Sigmoid colon (tissue), 7 donors: ENCODE data around the gene SMYD3. TPM values are rescaled to one million over a fixed set of nuclear protein-coding genes. Genes with fewer than 3 reads are reported as not detected.

Experiments
- DNase-seq: peaks from one replicate; pipeline ENCODE4 v3.0.0-alpha.2; 2019
- H3K27ac ChIP-seq, 4 donors: fragments of 200-600 bp; sonication (generic); one replicate each; pipeline ENCODE4 v1.5.1; 2016 to 2019; ENCODE audit warnings: mild to moderate bottlenecking in 1 of 4
- H3K27me3 ChIP-seq, 3 donors: fragments of 200-600 bp; sonication (generic); one replicate each; pipeline ENCODE4 v1.5.1; 2019; ENCODE audit warnings: mild to moderate bottlenecking in 1 of 3
- H3K36me3 ChIP-seq, 4 donors: fragments of 200-600 bp; sonication (generic); one replicate each; pipeline ENCODE4 v1.5.1; 2016 to 2019
- H3K4me1 ChIP-seq, 4 donors: fragments of 200-600 bp; sonication (generic); one replicate each; pipeline ENCODE4 v1.5.1; 2017 to 2019
- H3K4me3 ChIP-seq, 4 donors: fragments of 200-600 bp; sonication (generic); one replicate each; pipeline ENCODE4 v1.5.1; 2017 to 2019; ENCODE audit warnings: mild to moderate bottlenecking in 2 of 4, moderate library complexity in 1 of 4
- H3K9me3 ChIP-seq, 4 donors: fragments of 200-600 bp in 3 of 4; sonication (generic) in 3 of 4; one replicate each; pipeline versions ENCODE4 v1.5.1 to v1.6.1; 2013 to 2019
- EP300 ChIP-seq, 4 donors: sonication (generic); formaldehyde crosslinking; IDR thresholded peaks; one replicate each; pipeline ENCODE4 v1.6.1; 2017; ENCODE audit warnings: antibody characterized with exemption in 4 of 4
- POLR2A ChIP-seq, 2 donors: fragments of 450-650 bp; IDR thresholded peaks; one replicate each; pipeline ENCODE4 v1.6.1; 2016; ENCODE audit warnings: antibody characterized with exemption in 2 of 2, mild to moderate bottlenecking in 2 of 2, moderate library complexity in 2 of 2
- POLR2AphosphoS5 ChIP-seq, 4 donors: sonication (generic); formaldehyde crosslinking; IDR thresholded peaks; one replicate each; pipeline ENCODE4 v1.6.1; 2017; ENCODE audit warnings: antibody characterized with exemption in 4 of 4
- WGBS, 2 donors: extraction: QIAGEN DNeasy Blood & Tissue Kit; methylation state at CpG; one replicate each; pipeline ENCODE4 v1.1.7; 2013; 5-methylcytosine and 5-hydroxymethylcytosine counted together
- intact Hi-C: fragments of 100-400 bp; cut with DNase I; formaldehyde crosslinking; loops from one replicate; pipeline ENCODE4 v1.15.1; 2023
- polyA plus RNA-seq, 3 donors: library from polyadenylated mRNA; stranded (reverse); fragments of 200-250 nt; gene quantifications; one replicate each; pipeline ENCODE4 v1.2.3, GENCODE V29; 2013
- total RNA-seq, 4 donors: library from RNA; depleted of rRNA; stranded (reverse); fragments of >200 nt; gene quantifications; one replicate each; pipeline ENCODE4 v1.1.0, GENCODE V29; 2016
- TF ChIP-seq, protein P1 (sequence below), 4 experiments: fragments of 450-650 bp in 3 of 4; fragments of 200-600 bp in 1 of 4; IDR thresholded peaks; one replicate each; pipeline ENCODE4 v1.5.1; 2016 to 2019; ENCODE audit warnings: antibody characterized with exemption in 4 of 4, mild to moderate bottlenecking in 3 of 4, moderate library complexity in 2 of 4
- donor health status: healthy with polysubstance abuse.
- donor health status: Bipolar disorder and iron deficiency.
- donor health status: healthy.

SMYD3 gene
- total and polyA plus RNA-seq, 7 donors: 8.7 to 23.8 (median 17.1) TPM

DNA sequence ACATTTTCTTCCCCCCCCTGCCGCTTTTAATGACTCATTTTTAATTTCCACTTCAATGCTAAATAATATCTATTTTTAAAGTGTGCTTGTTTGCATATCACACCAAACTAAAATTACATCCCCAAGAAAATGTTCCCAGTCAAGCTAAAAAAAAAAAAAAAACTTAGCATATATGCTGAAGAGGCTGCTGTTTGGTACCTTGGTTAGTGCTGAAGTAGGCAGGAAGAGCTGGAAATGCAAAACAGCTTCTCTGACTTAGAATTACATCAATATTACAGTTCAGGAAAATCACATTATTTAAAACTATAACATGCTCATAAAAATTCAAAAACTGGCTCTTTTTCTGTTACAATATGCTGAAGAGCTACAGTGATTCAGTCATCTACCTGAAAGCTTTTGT lies 372.3 kb downstream of the SMYD3 start:
- Histone ChIP-seq H3K4me1 (no peaks in the 10 kb centered on the region), H3K36me3 (no peaks in the 10 kb centered on the region), H3K27ac (no peak overlapping the region), H3K27me3 (no peaks in the 10 kb centered on the region), H3K9me3 (no peaks in the 10 kb centered on the region), H3K4me3 (no peak overlapping the region)
- 82 to 97% methylated on average over 1 of the region's 1 CpG for WGBS, 2 donors
- DNase-seq: no peak
- TF ChIP-seq EP300 (IDR thresholded peaks at IDR 0.05): no peak
- TF ChIP-seq, protein P1, sequence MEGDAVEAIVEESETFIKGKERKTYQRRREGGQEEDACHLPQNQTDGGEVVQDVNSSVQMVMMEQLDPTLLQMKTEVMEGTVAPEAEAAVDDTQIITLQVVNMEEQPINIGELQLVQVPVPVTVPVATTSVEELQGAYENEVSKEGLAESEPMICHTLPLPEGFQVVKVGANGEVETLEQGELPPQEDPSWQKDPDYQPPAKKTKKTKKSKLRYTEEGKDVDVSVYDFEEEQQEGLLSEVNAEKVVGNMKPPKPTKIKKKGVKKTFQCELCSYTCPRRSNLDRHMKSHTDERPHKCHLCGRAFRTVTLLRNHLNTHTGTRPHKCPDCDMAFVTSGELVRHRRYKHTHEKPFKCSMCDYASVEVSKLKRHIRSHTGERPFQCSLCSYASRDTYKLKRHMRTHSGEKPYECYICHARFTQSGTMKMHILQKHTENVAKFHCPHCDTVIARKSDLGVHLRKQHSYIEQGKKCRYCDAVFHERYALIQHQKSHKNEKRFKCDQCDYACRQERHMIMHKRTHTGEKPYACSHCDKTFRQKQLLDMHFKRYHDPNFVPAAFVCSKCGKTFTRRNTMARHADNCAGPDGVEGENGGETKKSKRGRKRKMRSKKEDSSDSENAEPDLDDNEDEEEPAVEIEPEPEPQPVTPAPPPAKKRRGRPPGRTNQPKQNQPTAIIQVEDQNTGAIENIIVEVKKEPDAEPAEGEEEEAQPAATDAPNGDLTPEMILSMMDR (IDR thresholded peaks at IDR 0.05): no peak
- TF ChIP-seq POLR2AphosphoS5 (IDR thresholded peaks at IDR 0.05): no peak
- no peak for TF ChIP-seq POLR2A (IDR thresholded peaks at IDR 0.05)
- intact Hi-C loops: no loop called here

- Histone ChIP-seq H3K27me3 (no peaks in the 10 kb centered on the region), H3K9me3 (no peaks in the 10 kb centered on the region), H3K36me3 (no peaks in the 10 kb centered on the region), H3K27ac (no peak overlapping the region), H3K4me3 (no peak overlapping the region), H3K4me1 (no peaks in the 10 kb centered on the region)
- intact Hi-C loops: no loop called here
- 81 to 96% methylated on average over 1 of the region's 1 CpG for WGBS, 2 donors
- DNase-seq: no peak
- TF ChIP-seq EP300 (IDR thresholded peaks at IDR 0.05) (no peak), POLR2A (IDR thresholded peaks at IDR 0.05) (no peak), POLR2AphosphoS5 (IDR thresholded peaks at IDR 0.05) (no peak)
- TF ChIP-seq, protein P1 (IDR thresholded peaks at IDR 0.05): no peak
Measured at GRCh38 chr1:246131095-246131494, 376.0 kb downstream of the SMYD3 start.

- H3K27ac ChIP-seq: no peak overlapping the region
- no peak overlapping the region for H3K4me3 ChIP-seq
- no peak for DNase-seq
- intact Hi-C loops: no loop called here
- H3K9me3 ChIP-seq: no peaks in the 10 kb centered on the region
- H3K27me3 ChIP-seq: no peaks in the 10 kb centered on the region
- TF ChIP-seq, protein P1 (IDR thresholded peaks at IDR 0.05): no peak
- TF ChIP-seq POLR2AphosphoS5 (IDR thresholded peaks at IDR 0.05) (no peak), EP300 (IDR thresholded peaks at IDR 0.05) (no peak), POLR2A (IDR thresholded peaks at IDR 0.05) (no peak)
- no peaks in the 10 kb centered on the region for H3K36me3 ChIP-seq
- 93 to 96% methylated on average over 9 of the region's 9 CpGs for WGBS, 2 donors
- no peaks in the 10 kb centered on the region for H3K4me1 ChIP-seq
Measured at GRCh38 chr1:246128494-246129069, 378.5 kb downstream of the SMYD3 start.

DNA sequence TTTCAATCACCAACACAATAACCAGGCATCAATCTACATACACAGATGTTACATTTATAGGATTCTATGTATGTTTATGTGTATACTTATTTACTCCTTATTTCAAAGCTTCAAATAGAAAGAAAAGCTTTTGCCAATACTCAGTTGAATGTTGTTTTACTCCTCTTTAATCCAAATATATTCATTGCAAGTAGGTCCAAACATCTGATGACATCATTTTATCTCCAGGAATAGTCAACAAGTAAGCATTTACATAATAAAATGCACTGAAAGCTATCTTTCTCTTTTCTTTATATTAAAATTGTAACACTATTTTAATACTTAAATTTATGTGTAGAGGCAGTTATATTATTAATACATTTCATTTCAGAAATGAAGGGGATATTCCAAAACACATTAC lies 380.5 kb downstream of the SMYD3 start:
- Histone ChIP-seq H3K27ac (no peak overlapping the region), H3K4me1 (no peaks in the 10 kb centered on the region), H3K36me3 (no peaks in the 10 kb centered on the region), H3K27me3 (no peaks in the 10 kb centered on the region), H3K4me3 (no peak overlapping the region), H3K9me3 (no peaks in the 10 kb centered on the region)
- TF ChIP-seq POLR2A (IDR thresholded peaks at IDR 0.05): no peak
- TF ChIP-seq, protein P1 (IDR thresholded peaks at IDR 0.05): no peak
- no peak for TF ChIP-seq EP300 (IDR thresholded peaks at IDR 0.05)
- no peak for TF ChIP-seq POLR2AphosphoS5 (IDR thresholded peaks at IDR 0.05)
- intact Hi-C loops: no loop called here
- no peak for DNase-seq

DNA sequence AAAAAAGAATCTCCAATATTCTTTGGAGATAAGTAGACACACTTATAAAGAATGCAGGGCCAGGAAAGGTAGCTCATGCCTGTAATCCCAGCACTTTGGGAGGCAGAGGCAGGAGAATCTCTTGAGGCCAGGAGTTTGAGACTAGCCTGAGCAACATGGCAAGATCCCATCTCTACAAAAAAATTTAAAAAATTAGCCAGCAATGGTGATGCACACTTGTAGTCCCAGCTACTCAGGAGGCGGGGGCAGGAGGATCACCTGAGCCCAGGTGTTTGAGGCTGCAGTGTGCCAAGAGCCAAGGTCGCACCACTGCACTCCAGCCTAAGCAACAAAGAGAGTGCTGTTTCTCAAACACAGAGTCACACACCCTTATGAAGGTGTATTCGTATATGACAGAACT lies 385.0 kb downstream of the SMYD3 start:
- H3K27ac ChIP-seq: no peak overlapping the region
- peaks cover 0 to 4% (median 0%) of the 10 kb centered on the region in 4 donors for H3K4me1 ChIP-seq
- TF ChIP-seq POLR2A (IDR thresholded peaks at IDR 0.05) (no peak), EP300 (IDR thresholded peaks at IDR 0.05) (no peak), POLR2AphosphoS5 (IDR thresholded peaks at IDR 0.05) (no peak)
- TF ChIP-seq, protein P1 (IDR thresholded peaks at IDR 0.05): no peak
- intact Hi-C loops: no loop called here
- H3K4me3 ChIP-seq: no peak overlapping the region
- no peaks in the 10 kb centered on the region for H3K36me3 ChIP-seq
- DNase-seq: no peak
- no peaks in the 10 kb centered on the region for H3K27me3 ChIP-seq
- H3K9me3 ChIP-seq: no peaks in the 10 kb centered on the region
- 79 to 92% methylated on average over 3 of the region's 3 CpGs for WGBS, 2 donors
